ENCODE results near the gene MAN1B1.

- TF ChIP-seq CTCF (conservative IDR thresholded peaks at IDR 0.05), result no peak
- no peak for TF ChIP-seq ZFX (IDR thresholded peaks at IDR 0.05)
Measured at GRCh38 chr9:137050570-137050969, 36.2 kb upstream of the MAN1B1 start.

Data from C4-2B (cell line).